GM19452 (cell line): ENCODE results near the gene NPY2R.

Experiments
- ATAC-seq: cut with Tn5 transposase; IDR thresholded peaks from one replicate; pipeline ENCODE4 v1.9.1; 2021; ENCODE audit not compliant: unreplicated experiment

Gene NPY2R

GRCh38 chr4:155208258-155209054 is at the start of gene NPY2R:
NPY2R (plus strand) TSS chr4:155208636; CDS start chr4:155213940, 5,304 bp downstream.
- no peak for ATAC-seq

GRCh38 chr4:155161357-155161756 is 47.1 kb upstream of the NPY2R start:
- no peak for ATAC-seq

DNA sequence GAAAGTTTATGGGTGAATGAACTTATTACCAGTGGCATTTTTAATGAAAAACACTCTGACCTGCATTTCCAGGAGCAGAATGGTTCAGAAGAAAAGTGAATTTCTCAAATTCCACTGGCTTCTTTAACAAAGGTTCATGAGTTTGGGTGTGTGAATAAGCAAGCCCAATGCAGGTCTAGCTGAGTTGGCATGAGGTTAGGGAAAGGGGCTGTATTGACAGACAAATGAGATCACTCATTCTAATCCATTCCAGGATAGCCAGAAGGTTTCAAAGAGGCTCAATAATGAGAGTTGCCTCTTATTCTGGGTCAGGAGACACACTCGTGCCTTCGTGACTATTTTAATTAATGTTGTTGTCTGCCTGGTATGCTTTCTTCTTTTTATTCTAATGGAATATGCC is 43.7 kb upstream of the NPY2R start:
- ATAC-seq, result no peak

- no peak for ATAC-seq
Measured at GRCh38 chr4:155170569-155170968, 37.9 kb upstream of the NPY2R start.

DNA sequence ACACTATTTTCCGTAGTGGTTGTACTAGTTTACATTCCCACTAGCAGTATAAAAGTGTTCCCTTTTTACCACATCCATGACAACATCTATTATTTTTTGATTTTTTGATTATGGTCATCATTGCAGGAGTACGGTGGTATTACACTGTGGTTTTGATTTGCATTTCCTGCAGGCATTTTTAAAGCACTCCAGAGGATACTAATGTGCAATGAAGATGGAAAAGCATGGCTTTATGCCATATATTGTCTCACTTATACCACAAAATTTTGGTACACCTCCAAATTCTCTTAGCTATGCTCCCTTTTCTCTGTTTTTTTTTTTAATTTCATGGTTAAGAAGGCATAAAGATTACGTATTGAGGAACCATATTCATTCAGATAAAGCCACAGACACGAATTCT is 35.1 kb upstream of the NPY2R start:
- ATAC-seq, result no peak

DNA sequence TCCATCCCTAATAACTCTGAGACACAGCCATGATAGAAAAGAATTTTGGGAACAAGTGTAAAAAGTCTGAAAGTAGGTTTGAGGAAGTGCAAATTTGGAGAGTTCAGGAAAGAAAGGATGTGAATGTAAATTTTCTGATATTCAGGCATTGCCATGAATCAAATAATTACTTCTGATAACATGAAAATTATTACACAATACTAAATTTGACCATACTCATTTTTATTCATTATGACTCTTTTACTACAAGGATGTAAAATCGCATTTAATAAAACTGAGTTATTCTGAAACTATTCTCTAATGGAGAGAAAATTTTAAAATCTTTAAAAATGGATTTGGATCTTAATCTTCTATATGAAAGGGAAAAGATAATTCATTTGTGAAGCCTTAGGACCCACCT is 33.8 kb upstream of the NPY2R start:
- no peak for ATAC-seq

GRCh38 chr4:155179216-155179615 is 29.2 kb upstream of the NPY2R start:
- no peak for ATAC-seq

GRCh38 chr4:155186972-155187371 is 21.5 kb upstream of the NPY2R start:
- ATAC-seq, result no peak

DNA sequence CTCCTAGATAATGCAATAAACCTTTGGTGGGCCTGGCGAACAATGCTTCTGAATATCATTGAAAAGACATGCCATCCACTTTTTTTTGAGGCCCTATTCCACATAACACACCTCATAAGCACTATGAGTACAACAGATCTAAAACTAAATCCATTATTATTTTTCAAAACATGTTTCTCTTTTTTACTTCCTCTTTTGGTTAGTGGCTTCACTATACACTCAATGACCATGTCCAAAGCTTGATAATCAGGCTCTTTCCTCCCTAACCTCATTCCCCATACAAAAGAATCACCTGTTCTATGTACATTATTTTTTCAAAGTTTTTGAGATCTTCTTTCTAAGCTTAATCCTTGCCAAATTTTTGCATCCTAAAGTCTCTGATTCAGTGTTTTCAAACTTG is 20.4 kb upstream of the NPY2R start:
- ATAC-seq, result no peak

DNA sequence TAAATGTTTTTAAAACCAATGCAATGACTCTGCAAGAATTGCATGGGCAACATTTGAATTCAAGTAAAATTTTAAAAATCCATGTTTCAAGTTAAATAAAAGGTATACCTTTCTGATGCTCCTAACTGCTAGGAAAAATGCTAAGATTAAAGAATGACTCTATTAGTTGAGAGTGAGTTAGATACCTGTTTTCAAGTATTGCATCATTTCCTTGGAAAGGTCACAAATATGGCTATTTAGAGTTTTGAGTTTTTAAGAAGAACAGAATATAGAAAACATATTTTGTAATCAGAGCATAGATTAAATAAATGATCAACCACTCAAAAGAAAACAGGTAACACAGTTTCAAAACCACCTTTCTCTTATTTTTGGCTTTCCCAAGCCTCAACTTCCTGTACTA is 18.3 kb upstream of the NPY2R start:
- no peak for ATAC-seq

GRCh38 chr4:155197757-155198156 is 10.7 kb upstream of the NPY2R start:
- ATAC-seq, result no peak

GRCh38 chr4:155207534-155208257 is 740 bp upstream of the NPY2R start:
- no peak for ATAC-seq

- no peak for ATAC-seq
Measured at GRCh38 chr4:155220025-155220424, 11.6 kb downstream of the NPY2R start.

GRCh38 chr4:155227131-155227530 is 18.7 kb downstream of the NPY2R start:
- ATAC-seq, result no peak

GRCh38 chr4:155228713-155229112 is 20.3 kb downstream of the NPY2R start:
- no peak for ATAC-seq

- no peak for ATAC-seq
Measured at GRCh38 chr4:155232432-155232831, 24.0 kb downstream of the NPY2R start.

- no peak for ATAC-seq
Measured at GRCh38 chr4:155234206-155234605, 25.8 kb downstream of the NPY2R start.

DNA sequence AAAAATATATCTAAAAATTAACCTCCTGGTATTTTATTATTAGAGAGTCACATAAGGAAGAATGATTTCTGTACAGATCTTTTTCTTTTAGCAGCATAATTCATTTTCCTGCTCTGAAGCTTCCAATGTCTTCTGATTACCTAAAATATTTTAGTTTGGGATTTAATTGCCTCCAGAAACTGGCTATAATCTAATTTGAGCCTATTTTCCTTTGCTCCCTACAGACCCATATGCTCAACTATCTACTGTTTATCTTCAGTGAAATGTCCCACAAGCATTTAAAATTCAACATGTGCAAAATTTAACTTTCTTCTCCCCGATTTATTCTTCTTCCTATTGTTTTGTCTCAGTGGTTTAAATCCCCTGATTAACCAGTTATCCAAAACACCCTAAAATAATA is 29.1 kb downstream of the NPY2R start:
- no peak for ATAC-seq

DNA sequence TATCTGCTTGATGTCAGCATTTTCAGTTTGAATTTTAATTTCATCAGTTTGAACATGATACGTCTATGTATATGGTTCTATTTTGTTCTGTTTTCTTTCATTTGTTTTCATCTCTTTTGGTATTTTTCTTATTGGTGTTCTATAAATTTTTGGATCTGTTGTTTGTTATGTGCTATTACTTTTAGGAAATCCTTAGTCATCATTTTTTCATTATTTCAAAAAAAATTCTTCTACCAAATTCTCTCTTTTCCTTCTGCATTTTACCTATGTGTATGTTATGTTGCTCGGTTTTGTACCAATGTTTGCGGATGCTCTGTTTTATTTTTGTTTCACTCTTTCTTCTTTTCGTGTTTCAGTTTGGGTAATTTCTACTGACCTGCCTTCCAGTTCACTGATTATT is 32.8 kb downstream of the NPY2R start:
- ATAC-seq, result no peak

- no peak for ATAC-seq
Measured at GRCh38 chr4:155241664-155242063, 33.2 kb downstream of the NPY2R start.

- ATAC-seq, result no peak
Measured at GRCh38 chr4:155245105-155245504, 36.7 kb downstream of the NPY2R start.
